ENCODE results near the gene ARHGAP22. TPM values are rescaled to one million over a fixed set of nuclear protein-coding genes. Genes with fewer than 3 reads are reported as not detected.

ARHGAP22 gene
- total RNA-seq, 2 experiments from 2014 or later, result 0.19 to 0.46 TPM

- BruUV-seq (replicated peaks), result no TSS peak
These were observed 20.9 kb upstream of the ARHGAP22 start for GRCh38 chr10:48625826-48626134.

GRCh38 chr10:48623607-48624132, 18.8 kb upstream of the ARHGAP22 start:
- Histone ChIP-seq H3K4me2 (ENCODE audit: low read length) (no peak overlapping the region), H3K36me3 (ENCODE audit: insufficient read depth, low read length) (no peaks in the 10 kb centered on the region), H3K4me1 (ENCODE audit: insufficient read depth, low read length, poor library complexity, severe bottlenecking) (no peaks in the 10 kb centered on the region), H3K27ac (ENCODE audit: low read depth, low read length, poor library complexity, severe bottlenecking) (no peak overlapping the region), H3K9me2 (ENCODE audit: insufficient read depth, low read length) (no peaks in the 10 kb centered on the region), H3K4me3 (ENCODE audit: low read depth, low read length, poor library complexity, severe bottlenecking) (no peak overlapping the region), H3K9me3 (ENCODE audit: low read length) (no peaks in the 10 kb centered on the region), H4K20me1 (ENCODE audit: insufficient read depth, low read length) (no peaks in the 10 kb centered on the region), H3K79me2 (ENCODE audit: insufficient read depth, low read depth, low read length) (no peaks in the 10 kb centered on the region), H2AFZ (ENCODE audit: low read length) (no peak overlapping the region)
- CTCF ChIA-PET (ENCODE audit: unreplicated experiment), result no interaction called here
- BruUV-seq (replicated peaks), result no TSS peak
- no peak for DNase-seq (ENCODE audit: low spot score)
- intact Hi-C loops (cut with micrococcal nuclease; ENCODE audit: unreplicated experiment), result no loop called here
- no peak for TF ChIP-seq EZH2phosphoT487 (IDR thresholded peaks at IDR 0.05; ENCODE audit: borderline replicate concordance, low read depth, low read length)
- TF ChIP-seq CTCF (conservative IDR thresholded peaks at IDR 0.05; ENCODE audit: low read length), result no peak
- POLR2A ChIA-PET, result interaction anchor here (0.6 to 1.0 kb wide), 2 partner anchors 9 to 62 kb away, joined by 3 read pairs; no protein-coding TSS in a partner anchor

More at GRCh38 chr10:48625826-48626134, 20.9 kb upstream of the ARHGAP22 start:
- H3K4me3 ChIP-seq (ENCODE audit: low read depth, low read length, poor library complexity, severe bottlenecking), result no peak overlapping the region
- H3K4me1 ChIP-seq (ENCODE audit: insufficient read depth, low read length, poor library complexity, severe bottlenecking), result no peaks in the 10 kb centered on the region
- no peaks in the 10 kb centered on the region for H3K9me3 ChIP-seq (ENCODE audit: low read length)
- H2AFZ ChIP-seq (ENCODE audit: low read length), result no peak overlapping the region
- no peaks in the 10 kb centered on the region for H4K20me1 ChIP-seq (ENCODE audit: insufficient read depth, low read length)
- CTCF ChIA-PET (ENCODE audit: unreplicated experiment), result no interaction called here
- H3K36me3 ChIP-seq (ENCODE audit: insufficient read depth, low read length), result no peaks in the 10 kb centered on the region
- no peak for TF ChIP-seq EZH2phosphoT487 (IDR thresholded peaks at IDR 0.05; ENCODE audit: borderline replicate concordance, low read depth, low read length)
- TF ChIP-seq CTCF (conservative IDR thresholded peaks at IDR 0.05; ENCODE audit: low read length), result no peak
- POLR2A ChIA-PET, result interaction anchor here (0.7 to 1.1 kb wide), 2 partner anchors 11 to 595 kb away, joined by 3 to 4 read pairs; no protein-coding TSS in a partner anchor
- no peaks in the 10 kb centered on the region for H3K9me2 ChIP-seq (ENCODE audit: insufficient read depth, low read length)
- no peaks in the 10 kb centered on the region for H3K79me2 ChIP-seq (ENCODE audit: insufficient read depth, low read depth, low read length)
- no peak overlapping the region for H3K4me2 ChIP-seq (ENCODE audit: low read length)
- intact Hi-C loops (cut with micrococcal nuclease; ENCODE audit: unreplicated experiment), result no loop called here
- no peak overlapping the region for H3K27ac ChIP-seq (ENCODE audit: low read depth, low read length, poor library complexity, severe bottlenecking)
- DNase-seq (ENCODE audit: low spot score), result no peak

- ChIA-PET CTCF (ENCODE audit: unreplicated experiment) (no interaction called here), POLR2A (no interaction called here)
- intact Hi-C loops (cut with micrococcal nuclease; ENCODE audit: unreplicated experiment), result no loop called here
- no peaks in the 10 kb centered on the region for H3K9me3 ChIP-seq (ENCODE audit: low read length)
- H3K36me3 ChIP-seq (ENCODE audit: insufficient read depth, low read length), result no peaks in the 10 kb centered on the region
- no peaks in the 10 kb centered on the region for H4K20me1 ChIP-seq (ENCODE audit: insufficient read depth, low read length)
- no peak for DNase-seq (ENCODE audit: low spot score)
- H3K4me1 ChIP-seq (ENCODE audit: insufficient read depth, low read length, poor library complexity, severe bottlenecking), result no peaks in the 10 kb centered on the region
- no peak overlapping the region for H3K4me3 ChIP-seq (ENCODE audit: low read depth, low read length, poor library complexity, severe bottlenecking)
- no peak overlapping the region for H3K27ac ChIP-seq (ENCODE audit: low read depth, low read length, poor library complexity, severe bottlenecking)
- H3K79me2 ChIP-seq (ENCODE audit: insufficient read depth, low read depth, low read length), result no peaks in the 10 kb centered on the region
- TF ChIP-seq EZH2phosphoT487 (IDR thresholded peaks at IDR 0.05; ENCODE audit: borderline replicate concordance, low read depth, low read length) (no peak), CTCF (conservative IDR thresholded peaks at IDR 0.05; ENCODE audit: low read length) (no peak)
- H3K9me2 ChIP-seq (ENCODE audit: insufficient read depth, low read length), result no peaks in the 10 kb centered on the region
- no peak overlapping the region for H3K4me2 ChIP-seq (ENCODE audit: low read length)
- no peak overlapping the region for H2AFZ ChIP-seq (ENCODE audit: low read length)
- no TSS peak for BruUV-seq (replicated peaks)
These were observed 18.1 kb upstream of the ARHGAP22 start for GRCh38 chr10:48623009-48623408.

All from OCI-LY7 (cell line).